Astrocyte (in vitro differentiated cells and primary cell): ENCODE results near the gene BPNT1.

Experiments used
- CTCF ChIP-seq: IDR thresholded peaks from 2 replicates; pipeline ENCODE4 v1.5.1; 2011; ENCODE audit warnings: low read depth, mild to moderate bottlenecking, inconsistent platforms, low read length, moderate library complexity; ENCODE audit not compliant: insufficient read depth
- EZH2 ChIP-seq: IDR thresholded peaks from 2 replicates; pipeline ENCODE4 v1.6.1; 2012; ENCODE audit warnings: mild to moderate bottlenecking, low read length, inconsistent platforms; ENCODE audit not compliant: insufficient read depth

GRCh38 chr1:220121791-220122530, 32.4 kb upstream of the BPNT1 start:
- TF ChIP-seq CTCF: no peak
- TF ChIP-seq EZH2: no peak
